C4-2B (cell line): Measurements from ENCODE around the gene KAT8.

Source experiments
- CTCF ChIP-seq: fragments of 450-650 bp; conservative IDR thresholded peaks from 2 replicates; pipeline ENCODE4 v1.5.1; 2017; ENCODE audit warnings: mild to moderate bottlenecking
- ZFX ChIP-seq: fragments of 450-650 bp; IDR thresholded peaks from 2 replicates; pipeline ENCODE4 v1.6.1; 2017

- TF ChIP-seq CTCF (no peak), ZFX (no peak)
Observed at GRCh38 chr16:31128711-31129567, 11.5 kb downstream of the KAT8 start.
